MM.1S (cell line): Measurements from ENCODE around the gene NEURL3.
A peak's percentile ranks its signal among the peaks of the same experiment; 100 is the strongest.

Source experiments
- DNase-seq: peaks from one replicate; pipeline ENCODE4 v3.0.0-alpha.2; 2015
- H2AFZ ChIP-seq: fragments of 300-600 bp; sonication (generic); 2 replicates; pipeline ENCODE4 v1.6.0; 2016; ENCODE audit warnings: antibody characterized with exemption, low read length
- H3F3A ChIP-seq: fragments of 300-600 bp; sonication (generic); 2 replicates; pipeline ENCODE4 v1.6.1; 2016; ENCODE audit warnings: mild to moderate bottlenecking, antibody characterized with exemption, low read length, moderate library complexity, mixed read lengths; ENCODE audit not compliant: insufficient read depth
- H3K27ac ChIP-seq: fragments of 300-600 bp; sonication (generic); 2 replicates; pipeline ENCODE4 v1.5.1; 2016; ENCODE audit warnings: mild to moderate bottlenecking, low read length
- H3K27me3 ChIP-seq: fragments of 300-600 bp; sonication (generic); replicated peaks from 2 replicates; pipeline ENCODE4 v1.6.0; 2016; ENCODE audit warnings: low read length; ENCODE audit not compliant: insufficient read depth
- H3K36me3 ChIP-seq: fragments of 300-600 bp; sonication (generic); replicated peaks from 2 replicates; pipeline ENCODE4 v1.6.1; 2016; ENCODE audit warnings: mild to moderate bottlenecking, low read length, mixed read lengths; ENCODE audit not compliant: insufficient read depth
- H3K4me1 ChIP-seq: fragments of 300-600 bp; sonication (generic); 2 replicates; pipeline ENCODE4 v1.6.1; 2016; ENCODE audit warnings: low read length, mixed read lengths
- H3K4me2 ChIP-seq: fragments of 300-600 bp; sonication (generic); 2 replicates; pipeline ENCODE4 v1.6.0; 2016; ENCODE audit warnings: low read depth, low read length
- H3K4me3 ChIP-seq: fragments of 300-600 bp; sonication (generic); 2 replicates; pipeline ENCODE4 v1.5.1; 2016; ENCODE audit warnings: low read length, mixed read lengths
- H3K79me2 ChIP-seq: fragments of 300-600 bp; sonication (generic); 2 replicates; pipeline ENCODE4 v1.6.1; 2016; ENCODE audit warnings: mixed run types, low read length, mixed read lengths
- H3K9ac ChIP-seq: fragments of 300-600 bp; sonication (generic); 2 replicates; pipeline ENCODE4 v1.6.1; 2016; ENCODE audit warnings: low read length, mixed read lengths
- H3K9me2 ChIP-seq: fragments of 300-600 bp; sonication (generic); replicated peaks from 2 replicates; pipeline ENCODE4 v1.6.1; 2016; ENCODE audit warnings: mild to moderate bottlenecking, low read length, mixed read lengths; ENCODE audit not compliant: insufficient read depth
- H3K9me3 ChIP-seq: fragments of 300-600 bp; sonication (generic); replicated peaks from 2 replicates; pipeline ENCODE4 v1.6.1; 2016; ENCODE audit warnings: mild to moderate bottlenecking, low read length, mixed read lengths; ENCODE audit not compliant: insufficient read depth
- H4K20me1 ChIP-seq: fragments of 300-600 bp; sonication (generic); 2 replicates; pipeline ENCODE4 v1.6.1; 2016; ENCODE audit warnings: mild to moderate bottlenecking, low read length, moderate library complexity, mixed read lengths; ENCODE audit not compliant: insufficient read depth
- CTCF ChIP-seq: fragments of 300-600 bp; sonication (generic); IDR thresholded peaks from 2 replicates; pipeline ENCODE4 v1.5.1; 2016; ENCODE audit warnings: antibody characterized with exemption, low read length, mixed read lengths
- EZH2 ChIP-seq: fragments of 300-600 bp; sonication (generic); optimal IDR thresholded peaks from 2 replicates; pipeline ENCODE3; 2017; ENCODE audit warnings: low read depth, mild to moderate bottlenecking, antibody characterized with exemption, low read length, mixed read lengths
- EZH2phosphoT487 ChIP-seq: fragments of 300-600 bp; sonication (generic); IDR thresholded peaks from 2 replicates; pipeline ENCODE4 v1.6.1; 2018; ENCODE audit warnings: antibody characterized with exemption, low read length

The NEURL3 gene

GRCh38 chr2:96508521-96509113 is 3.5 kb upstream of the NEURL3 start:
- no peaks in the 10 kb centered on the region for H3K27me3 ChIP-seq
- H3K9ac ChIP-seq, result no peak overlapping the region
- peak overlapping the region; percentile 86 for H2AFZ ChIP-seq
- peak overlapping the region; percentile 58; the same call in 1 of the 2 replicates for H3K4me3 ChIP-seq
- peak overlapping the region; percentile 99 for H3K4me2 ChIP-seq
- no peaks in the 10 kb centered on the region for H4K20me1 ChIP-seq
- no peaks in the 10 kb centered on the region for H3K79me2 ChIP-seq
- H3F3A ChIP-seq, result no peaks in the 10 kb centered on the region
- H3K4me1 ChIP-seq, result peaks cover 16% of the 10 kb centered on the region; the same call in 1 of the 2 replicates
- H3K36me3 ChIP-seq, result no peaks in the 10 kb centered on the region
- H3K27ac ChIP-seq, result no peak overlapping the region
- DNase-seq, result no peak
- TF ChIP-seq EZH2 (no peak), CTCF (no peak), EZH2phosphoT487 (no peak)
- H3K9me2 ChIP-seq, result no peaks in the 10 kb centered on the region
- H3K9me3 ChIP-seq, result no peaks in the 10 kb centered on the region

- no peaks in the 10 kb centered on the region for H3K27me3 ChIP-seq
- peaks cover 16% of the 10 kb centered on the region; the same call in 1 of the 2 replicates for H3K4me1 ChIP-seq
- no peaks in the 10 kb centered on the region for H3K9me2 ChIP-seq
- no peak overlapping the region for H3K27ac ChIP-seq
- peak overlapping the region; percentile 99 for H3K4me2 ChIP-seq
- peak overlapping the region; percentile 86 for H2AFZ ChIP-seq
- no peaks in the 10 kb centered on the region for H4K20me1 ChIP-seq
- H3K9me3 ChIP-seq, result no peaks in the 10 kb centered on the region
- H3K79me2 ChIP-seq, result no peaks in the 10 kb centered on the region
- no peaks in the 10 kb centered on the region for H3F3A ChIP-seq
- H3K36me3 ChIP-seq, result no peaks in the 10 kb centered on the region
- H3K9ac ChIP-seq, result 0 out of 2 replicates have a peak overlapping the region, but pooled peaks have one; percentile 22
- H3K4me3 ChIP-seq, result peak overlapping the region; percentile 58
- peak; percentile 81 for DNase-seq
- TF ChIP-seq EZH2 (no peak), CTCF (peak; percentile 94), EZH2phosphoT487 (no peak)
Observed at GRCh38 chr2:96507957-96508520, 2.9 kb upstream of the NEURL3 start.

GRCh38 chr2:96506907-96507240 is 1.7 kb upstream of the NEURL3 start:
- no peak overlapping the region for H2AFZ ChIP-seq
- no peaks in the 10 kb centered on the region for H3F3A ChIP-seq
- H3K27me3 ChIP-seq, result no peaks in the 10 kb centered on the region
- H3K4me1 ChIP-seq, result peaks cover 22% of the 10 kb centered on the region
- no peaks in the 10 kb centered on the region for H3K79me2 ChIP-seq
- H3K4me2 ChIP-seq, result no peak overlapping the region
- TF ChIP-seq EZH2 (no peak), EZH2phosphoT487 (no peak), CTCF (no peak)
- H3K27ac ChIP-seq, result no peak overlapping the region
- no peaks in the 10 kb centered on the region for H3K9me2 ChIP-seq
- H3K9me3 ChIP-seq, result no peaks in the 10 kb centered on the region
- H3K9ac ChIP-seq, result no peak overlapping the region
- no peaks in the 10 kb centered on the region for H4K20me1 ChIP-seq
- H3K4me3 ChIP-seq, result no peak overlapping the region
- no peak for DNase-seq
- no peaks in the 10 kb centered on the region for H3K36me3 ChIP-seq
